NCI-H748 (cell line): Measurements from ENCODE around the gene GRID1.

Experiments
- DNase-seq: peaks from one replicate; lab custom pipeline; 2025; ENCODE audit not compliant: unreplicated experiment; lab: John Stamatoyannopoulos, UW

Gene GRID1

DNA sequence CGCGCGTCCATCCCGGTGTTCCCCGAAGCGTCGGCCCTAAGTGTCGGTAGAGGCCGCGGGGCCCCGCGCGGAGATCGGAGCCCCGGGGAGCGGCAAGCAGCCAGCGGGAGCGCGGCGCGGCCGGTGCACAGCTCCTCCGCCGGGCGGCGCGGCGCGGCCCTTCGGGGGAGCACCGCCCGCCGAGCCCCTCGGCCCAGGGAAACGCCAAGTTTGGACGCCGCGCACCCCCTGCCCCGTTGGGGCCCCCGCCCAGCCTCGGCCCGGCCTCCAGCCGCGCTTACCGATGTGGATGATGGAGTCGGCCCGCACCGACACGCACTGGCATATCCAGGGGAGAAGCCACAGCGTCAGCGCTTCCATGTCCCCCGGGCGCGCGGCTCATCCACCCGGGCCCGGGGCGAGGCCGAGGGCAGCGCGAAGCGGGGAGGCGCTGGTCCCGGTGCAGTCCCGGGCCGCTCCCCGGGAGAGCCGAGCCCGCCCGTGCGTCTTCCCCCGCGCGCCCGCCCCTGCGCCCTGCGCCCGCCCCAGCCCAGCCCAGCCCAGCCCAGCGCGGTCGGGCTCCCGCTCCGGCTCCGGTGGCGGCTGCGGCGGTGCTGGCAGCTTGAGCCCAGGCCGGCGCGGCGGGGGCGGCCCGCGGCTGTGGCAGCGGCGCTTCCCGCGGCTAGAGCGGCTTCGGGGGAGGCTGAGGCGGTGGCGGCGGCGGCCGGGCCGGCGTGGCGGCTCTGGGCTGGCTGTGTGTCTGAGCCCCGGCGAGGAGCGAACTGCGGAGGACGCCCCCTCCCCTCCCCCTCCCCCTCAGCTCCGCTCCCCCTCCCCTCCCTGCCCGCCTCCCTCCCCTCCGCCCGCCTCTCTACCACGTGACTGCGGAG, at the start of gene GRID1:
Gene GRID1, minus strand, starts transcription at position 763 of the 869 bp plus-strand sequence.
- peak; percentile 70 for DNase-seq

- DNase-seq: no peak
Measured at GRCh38 chr10:86415583-86415982, 49.0 kb upstream of the GRID1 start.

GRCh38 chr10:86415116-86415515, 48.5 kb upstream of the GRID1 start:
- no peak for DNase-seq

DNA sequence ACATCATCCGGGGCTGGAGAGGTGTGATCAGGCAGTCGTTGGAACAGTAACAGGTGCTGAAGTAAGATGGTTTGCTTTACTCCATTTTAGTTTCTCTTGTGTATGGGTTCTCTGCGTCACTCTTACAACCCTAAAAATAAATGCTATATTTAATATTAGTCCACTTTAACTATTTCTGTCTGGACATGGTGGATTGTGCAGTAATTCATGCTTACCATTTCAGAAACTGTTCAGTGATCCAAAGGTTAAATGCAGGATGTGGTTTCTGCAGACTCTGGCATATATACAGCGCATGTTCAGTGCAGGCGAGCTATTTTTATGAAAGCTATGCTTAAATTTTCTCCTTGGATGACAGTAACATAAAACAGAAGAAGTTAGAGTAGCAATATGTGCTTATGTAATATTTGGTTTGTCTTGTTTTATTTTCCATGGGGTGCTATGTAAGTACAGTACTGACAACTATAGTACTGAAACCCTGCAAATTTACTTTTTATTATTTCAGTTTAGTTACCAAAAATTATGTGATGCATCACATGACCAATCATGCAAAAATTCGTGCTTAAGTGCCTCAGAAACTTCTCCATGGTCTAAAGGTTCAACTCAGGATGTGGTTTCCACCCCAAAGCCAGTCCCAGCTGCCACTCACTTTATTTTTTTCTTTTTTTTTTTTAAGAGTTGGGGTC, 46.6 kb upstream of the GRID1 start:
- DNase-seq: no peak

GRCh38 chr10:86411852-86412560, 45.4 kb upstream of the GRID1 start:
- no peak for DNase-seq

GRCh38 chr10:86411281-86411841, 44.8 kb upstream of the GRID1 start:
- no peak for DNase-seq

DNA sequence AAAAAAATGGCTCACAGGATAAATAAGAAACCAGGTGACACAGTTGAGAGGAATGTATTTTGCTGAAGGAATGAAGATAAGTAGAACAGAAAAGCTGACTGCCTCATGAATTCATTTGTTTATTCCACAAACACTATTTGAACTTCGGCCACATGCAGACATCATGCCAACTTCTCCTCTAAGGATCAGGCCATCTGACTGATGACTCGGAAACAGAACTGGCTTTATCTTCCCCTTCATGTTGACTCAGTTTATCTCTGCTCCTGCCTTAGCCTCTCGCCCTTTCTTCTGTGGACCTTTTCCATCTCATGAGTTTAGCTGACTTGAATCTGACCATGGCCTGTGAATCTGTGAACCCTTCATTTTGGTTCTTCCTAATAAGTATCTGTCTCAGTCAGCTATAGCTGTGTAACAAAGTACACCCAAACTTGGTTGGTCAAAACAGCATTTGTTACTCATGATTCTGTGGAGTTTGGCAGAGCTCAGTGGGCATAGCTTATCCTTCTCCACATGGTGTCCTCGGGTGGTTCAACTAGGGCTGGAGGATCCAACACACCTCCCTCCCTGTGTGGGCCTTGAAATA, 44.0 kb upstream of the GRID1 start:
- no peak for DNase-seq

DNA sequence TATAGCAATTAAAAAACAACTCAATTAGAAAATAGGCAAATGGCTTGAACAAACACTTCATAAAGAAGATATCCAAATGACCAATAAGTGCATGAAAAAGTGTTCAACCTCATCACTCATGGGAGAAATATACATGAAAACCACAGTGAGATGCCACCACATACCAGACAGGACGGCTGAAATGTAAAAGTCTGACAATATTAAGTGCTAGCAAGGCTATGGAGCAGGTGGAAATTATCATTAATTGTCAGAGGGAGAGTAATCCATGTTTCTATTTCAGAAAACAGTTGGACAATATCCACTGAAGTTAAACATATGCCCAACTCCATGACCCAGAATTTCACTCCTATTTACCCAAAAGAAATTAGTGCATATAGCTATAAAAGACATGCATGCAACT, 42.6 kb upstream of the GRID1 start:
- no peak for DNase-seq

- DNase-seq: no peak
Measured at GRCh38 chr10:86403183-86403797, 36.7 kb upstream of the GRID1 start.

DNA sequence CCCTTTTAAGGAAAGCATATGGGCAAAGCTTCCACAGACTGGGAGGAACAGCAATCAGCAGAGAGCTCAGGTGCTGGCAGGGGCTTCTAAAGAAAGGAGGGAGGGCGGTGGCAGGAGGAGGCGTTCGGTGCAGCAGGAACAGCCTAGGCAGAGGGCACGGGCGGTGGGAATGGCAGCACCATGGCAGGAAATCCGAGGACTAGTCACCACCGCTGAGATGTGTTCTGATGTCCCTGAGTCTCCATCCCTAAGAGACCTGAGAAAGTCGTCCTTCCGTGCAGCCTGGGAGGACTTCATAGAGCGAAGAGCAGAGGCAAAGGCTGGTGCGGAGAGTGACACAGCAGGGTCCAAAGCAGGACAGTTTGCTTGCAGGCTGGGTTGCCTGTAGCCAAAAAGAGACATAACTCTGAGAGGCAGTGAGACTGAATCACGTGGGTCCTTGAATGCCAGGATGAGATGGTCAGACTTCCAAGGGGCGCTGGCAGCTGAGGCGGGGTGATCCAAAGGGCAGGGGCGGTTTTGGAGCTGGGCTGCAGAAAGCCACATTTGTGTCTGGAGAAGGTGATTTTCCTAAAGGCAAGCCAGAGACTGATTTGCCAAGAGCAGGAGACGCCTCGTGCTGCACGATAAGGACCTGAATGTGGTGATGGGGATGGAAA, 35.8 kb upstream of the GRID1 start:
- no peak for DNase-seq

GRCh38 chr10:86401588-86402282, 35.1 kb upstream of the GRID1 start:
- peak; percentile 35 for DNase-seq

GRCh38 chr10:86400705-86401587, 34.4 kb upstream of the GRID1 start:
- DNase-seq: peak; percentile 50

DNA sequence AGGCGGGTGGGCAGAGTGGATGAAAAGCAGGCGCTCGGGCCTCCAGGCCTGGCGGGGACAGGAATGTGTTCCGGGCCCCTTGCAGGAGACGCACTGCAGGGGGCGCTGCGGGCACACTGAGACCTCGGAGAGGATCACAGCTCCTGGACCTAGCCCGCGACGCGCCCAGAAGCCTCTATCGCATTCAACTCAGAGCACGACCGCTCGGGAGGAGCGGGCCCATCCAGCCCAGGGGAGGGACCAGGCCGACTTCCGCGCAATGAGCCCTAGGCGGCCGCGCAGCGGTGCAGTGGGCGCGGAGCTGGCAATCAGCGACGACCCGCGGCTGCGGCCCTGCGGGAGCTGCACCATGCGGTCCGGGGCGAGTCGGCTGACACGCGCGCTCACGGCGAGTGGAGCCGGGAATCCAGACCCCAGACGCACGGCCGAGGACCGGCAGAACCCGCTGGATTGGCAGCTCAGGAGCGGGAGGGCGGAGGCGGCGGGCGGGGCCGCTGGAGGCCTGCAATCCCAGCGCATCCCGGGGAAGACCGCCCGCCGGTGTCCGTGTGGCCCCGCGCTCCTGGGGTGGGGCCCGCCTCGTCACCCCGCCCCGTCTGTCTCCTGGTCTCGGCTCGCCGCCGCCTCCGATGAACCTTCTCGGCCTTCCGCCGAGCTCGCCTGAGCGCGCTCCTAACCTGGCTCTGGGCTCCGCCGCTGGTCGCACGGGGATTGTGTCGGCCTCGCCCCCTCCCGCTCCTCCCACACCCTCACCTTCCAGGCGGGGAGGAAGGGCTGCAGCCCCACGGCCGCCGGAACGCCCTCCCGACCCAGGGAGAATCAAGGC, 33.5 kb upstream of the GRID1 start:
- DNase-seq: peak; percentile 94

DNA sequence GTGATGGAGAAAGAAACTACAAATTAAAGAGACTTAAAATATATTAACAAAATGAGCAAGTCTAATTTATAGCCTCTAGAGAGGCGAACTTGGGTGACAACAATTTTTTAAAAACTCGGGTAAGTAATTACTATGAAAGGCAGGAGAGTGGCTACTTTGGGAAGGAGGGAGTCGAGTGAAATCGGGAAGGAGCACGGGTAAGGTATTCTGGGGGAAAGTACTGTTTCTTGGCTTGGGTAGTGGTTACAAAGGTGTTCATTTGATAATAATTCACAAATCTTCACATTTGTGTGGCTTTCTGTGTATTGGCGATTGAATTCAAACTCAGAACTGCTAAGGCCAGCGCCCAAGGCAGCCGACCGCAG, 32.9 kb upstream of the GRID1 start:
- no peak for DNase-seq

- DNase-seq: no peak
Measured at GRCh38 chr10:86397120-86397519, 30.5 kb upstream of the GRID1 start.

- no peak for DNase-seq
Measured at GRCh38 chr10:86393862-86394455, 27.4 kb upstream of the GRID1 start.

DNA sequence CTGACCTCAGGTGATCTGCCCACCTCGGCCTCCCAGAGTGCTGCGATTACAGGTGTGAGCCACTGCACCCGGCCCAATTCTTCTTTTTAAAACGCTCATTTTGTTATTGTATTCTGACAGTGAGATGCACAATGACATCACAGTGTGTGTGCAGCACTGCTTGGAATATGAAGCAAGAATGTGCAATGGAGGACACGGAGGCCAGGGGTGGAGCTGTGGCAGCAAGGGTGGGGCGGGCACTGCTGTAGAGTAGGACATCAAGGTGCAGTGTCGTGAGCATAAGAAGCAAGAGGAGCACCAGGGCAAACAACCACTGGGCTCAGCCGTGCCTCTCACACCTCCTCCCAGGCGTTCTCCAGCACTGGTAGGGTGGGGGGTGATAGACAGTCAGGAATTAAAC, 26.8 kb upstream of the GRID1 start:
- DNase-seq: no peak
